SK-N-SH treated with all-trans-retinoic acid at 6 μM for 48 hours (cell line): ENCODE results near the gene ITPRIPL1.
A peak's percentile ranks its signal among the peaks of the same experiment; 100 is the strongest.

Experiments
- ATAC-seq: fragments of 200-7000 bp; cut with Tn5 transposase; 3 replicates; pipeline ENCODE4 v1.9.1; 2020; ENCODE audit warnings: mild to moderate bottlenecking, moderate library complexity
- ARNTL ChIP-seq: fragments of 450-650 bp; formaldehyde crosslinking; IDR thresholded peaks from 2 replicates; pipeline ENCODE4 v1.5.0; 2020; ENCODE audit warnings: low read depth, mild to moderate bottlenecking, moderate library complexity, borderline replicate concordance
- CSRNP3 ChIP-seq: fragments of 250-450 bp; sonication (Bioruptor Pico); IDR thresholded peaks from 2 replicates; pipeline ENCODE4 v1.5.1; 2021; ENCODE audit warnings: mild to moderate bottlenecking, moderate library complexity
- ESRRG ChIP-seq: fragments of 250-450 bp; sonication (Bioruptor Pico); IDR thresholded peaks from 2 replicates; pipeline ENCODE4 v1.6.1; 2021; ENCODE audit warnings: mild to moderate bottlenecking
- GLIS3 ChIP-seq: fragments of 250-450 bp; sonication (Bioruptor Pico); IDR thresholded peaks from 2 replicates; pipeline ENCODE4 v1.5.0; 2020; ENCODE audit warnings: mild to moderate bottlenecking, moderate library complexity
- OSR1 ChIP-seq: fragments of 250-450 bp; sonication (Bioruptor Pico); IDR thresholded peaks from 2 replicates; pipeline ENCODE4 v1.8.0; 2022; ENCODE audit warnings: moderate library complexity, mild to moderate bottlenecking, inconsistent platforms
- PATZ1 ChIP-seq: fragments of 250-450 bp; sonication (Bioruptor Pico); IDR thresholded peaks from 2 replicates; pipeline ENCODE4 v1.8.0; 2020; ENCODE audit warnings: mild to moderate bottlenecking, moderate library complexity, borderline replicate concordance
- PPARA ChIP-seq: fragments of 250-450 bp; sonication (Bioruptor Pico); IDR thresholded peaks from 2 replicates; pipeline ENCODE4 v1.5.0; 2020; ENCODE audit warnings: mild to moderate bottlenecking, borderline replicate concordance
- SNAI2 ChIP-seq: fragments of 250-450 bp; sonication (Bioruptor Pico); IDR thresholded peaks from 2 replicates; pipeline ENCODE4 v1.5.0; 2020; ENCODE audit warnings: mild to moderate bottlenecking, moderate library complexity
- TCF4 ChIP-seq: fragments of 250-450 bp; sonication (Bioruptor Pico); IDR thresholded peaks from 2 replicates; pipeline ENCODE4 v1.8.0; 2021; ENCODE audit warnings: mild to moderate bottlenecking, moderate library complexity, borderline replicate concordance
- TOX ChIP-seq: fragments of 250-450 bp; sonication (Bioruptor Pico); IDR thresholded peaks from 2 replicates; pipeline ENCODE4 v1.8.0; 2021; ENCODE audit warnings: mild to moderate bottlenecking, moderate library complexity, borderline replicate concordance
- TSHZ2 ChIP-seq: fragments of 250-450 bp; sonication (Bioruptor Pico); IDR thresholded peaks from 2 replicates; pipeline ENCODE4 v1.5.0; 2020; ENCODE audit warnings: mild to moderate bottlenecking, moderate library complexity
- ZC3H10 ChIP-seq: fragments of 250-450 bp; sonication (Bioruptor Pico); IDR thresholded peaks from 2 replicates; pipeline ENCODE4 v1.5.1; 2021; ENCODE audit warnings: mild to moderate bottlenecking, moderate library complexity
- ZFP30 ChIP-seq: fragments of 450-650 bp; formaldehyde crosslinking; IDR thresholded peaks from 2 replicates; pipeline ENCODE4 v1.5.0; 2022; ENCODE audit warnings: mild to moderate bottlenecking, moderate library complexity
- ZNF70 ChIP-seq: fragments of 450-650 bp; formaldehyde crosslinking; IDR thresholded peaks from 2 replicates; pipeline ENCODE4 v1.5.0; 2020; ENCODE audit warnings: mild to moderate bottlenecking, moderate library complexity
- ZNF8 ChIP-seq: fragments of 450-650 bp; formaldehyde crosslinking; IDR thresholded peaks from 2 replicates; pipeline ENCODE4 v1.5.0; 2020; ENCODE audit warnings: mild to moderate bottlenecking, moderate library complexity
- TF ChIP-seq, protein P1 (sequence below): fragments of 250-450 bp; sonication (Bioruptor Pico); IDR thresholded peaks from 2 replicates; pipeline ENCODE4 v1.5.1; 2020; ENCODE audit warnings: low read depth, mild to moderate bottlenecking, moderate library complexity
- TF ChIP-seq, protein P2 (sequence below): fragments of 250-450 bp; sonication (Bioruptor Pico); IDR thresholded peaks from 2 replicates; pipeline ENCODE4 v1.8.0; 2021; ENCODE audit warnings: low read depth, mild to moderate bottlenecking, moderate library complexity, borderline replicate concordance

Gene ITPRIPL1, protein sequence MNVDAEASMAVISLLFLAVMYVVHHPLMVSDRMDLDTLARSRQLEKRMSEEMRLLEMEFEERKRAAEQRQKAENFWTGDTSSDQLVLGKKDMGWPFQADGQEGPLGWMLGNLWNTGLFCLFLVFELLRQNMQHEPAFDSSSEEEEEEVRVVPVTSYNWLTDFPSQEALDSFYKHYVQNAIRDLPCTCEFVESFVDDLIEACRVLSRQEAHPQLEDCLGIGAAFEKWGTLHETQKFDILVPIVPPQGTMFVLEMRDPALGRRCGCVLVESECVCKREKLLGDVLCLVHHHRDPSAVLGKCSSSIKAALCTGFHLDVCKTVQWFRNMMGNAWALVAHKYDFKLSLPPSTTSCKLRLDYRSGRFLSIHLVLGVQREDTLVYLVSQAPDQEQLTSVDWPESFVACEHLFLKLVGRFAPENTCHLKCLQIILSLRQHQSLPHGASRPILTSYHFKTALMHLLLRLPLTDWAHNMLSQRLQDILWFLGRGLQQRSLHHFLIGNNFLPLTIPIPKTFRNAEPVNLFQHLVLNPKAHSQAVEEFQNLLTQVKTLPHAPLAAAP

GRCh38 chr2:96325041-96325883 is at the start of gene ITPRIPL1:
ITPRIPL1 (plus strand) TSS chr2:96325317; CDS start chr2:96325840, 523 bp downstream.
- TF ChIP-seq TOX (CRISPR knock-in tag) (no peak), OSR1 (CRISPR knock-in tag) (no peak), GLIS3 (CRISPR knock-in tag) (no peak), SNAI2 (no peak), CSRNP3 (no peak), ARNTL (no peak), TCF4 (CRISPR knock-in tag) (no peak), ZC3H10 (CRISPR knock-in tag) (no peak)
- TF ChIP-seq, protein P1, sequence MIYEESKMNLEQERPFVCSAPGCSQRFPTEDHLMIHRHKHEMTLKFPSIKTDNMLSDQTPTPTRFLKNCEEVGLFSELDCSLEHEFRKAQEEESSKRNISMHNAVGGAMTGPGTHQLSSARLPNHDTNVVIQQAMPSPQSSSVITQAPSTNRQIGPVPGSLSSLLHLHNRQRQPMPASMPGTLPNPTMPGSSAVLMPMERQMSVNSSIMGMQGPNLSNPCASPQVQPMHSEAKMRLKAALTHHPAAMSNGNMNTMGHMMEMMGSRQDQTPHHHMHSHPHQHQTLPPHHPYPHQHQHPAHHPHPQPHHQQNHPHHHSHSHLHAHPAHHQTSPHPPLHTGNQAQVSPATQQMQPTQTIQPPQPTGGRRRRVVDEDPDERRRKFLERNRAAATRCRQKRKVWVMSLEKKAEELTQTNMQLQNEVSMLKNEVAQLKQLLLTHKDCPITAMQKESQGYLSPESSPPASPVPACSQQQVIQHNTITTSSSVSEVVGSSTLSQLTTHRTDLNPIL, result no peak
- peak; percentile 49 for ATAC-seq

- TF ChIP-seq PPARA (no peak), ZFP30 (no peak), ZNF70 (CRISPR knock-in tag) (no peak), TOX (CRISPR knock-in tag) (no peak)
- no peak for ATAC-seq
Observed at GRCh38 chr2:96276787-96277499, 48.2 kb upstream of the ITPRIPL1 start.

DNA sequence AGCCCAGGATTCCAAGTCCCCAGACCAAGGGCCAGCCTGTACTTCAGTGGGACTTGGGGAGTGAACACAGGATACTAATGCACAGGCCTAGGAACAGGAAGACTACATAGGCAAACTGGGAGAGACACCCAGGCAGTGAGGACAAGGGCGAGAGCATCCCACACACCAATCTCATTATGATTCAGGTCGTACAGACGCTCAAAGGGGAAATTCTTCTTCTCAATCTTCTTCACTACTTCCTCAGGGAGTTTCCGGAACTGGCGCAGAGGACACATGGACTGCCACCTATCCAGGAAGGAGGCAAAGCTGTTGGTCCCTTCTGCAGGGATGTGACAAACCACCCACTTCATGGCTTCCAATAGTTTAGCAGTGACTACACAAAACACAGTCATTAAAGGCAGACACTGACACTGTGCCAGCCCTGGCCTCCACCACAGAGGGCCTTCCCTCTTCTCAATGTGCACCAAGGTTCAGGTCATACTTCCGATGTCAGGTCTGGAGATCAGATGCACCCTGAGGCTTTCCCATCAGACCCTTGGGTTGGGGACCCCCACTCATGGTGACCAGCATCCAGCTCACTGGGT is 37.8 kb upstream of the ITPRIPL1 start:
- TF ChIP-seq, protein P2, sequence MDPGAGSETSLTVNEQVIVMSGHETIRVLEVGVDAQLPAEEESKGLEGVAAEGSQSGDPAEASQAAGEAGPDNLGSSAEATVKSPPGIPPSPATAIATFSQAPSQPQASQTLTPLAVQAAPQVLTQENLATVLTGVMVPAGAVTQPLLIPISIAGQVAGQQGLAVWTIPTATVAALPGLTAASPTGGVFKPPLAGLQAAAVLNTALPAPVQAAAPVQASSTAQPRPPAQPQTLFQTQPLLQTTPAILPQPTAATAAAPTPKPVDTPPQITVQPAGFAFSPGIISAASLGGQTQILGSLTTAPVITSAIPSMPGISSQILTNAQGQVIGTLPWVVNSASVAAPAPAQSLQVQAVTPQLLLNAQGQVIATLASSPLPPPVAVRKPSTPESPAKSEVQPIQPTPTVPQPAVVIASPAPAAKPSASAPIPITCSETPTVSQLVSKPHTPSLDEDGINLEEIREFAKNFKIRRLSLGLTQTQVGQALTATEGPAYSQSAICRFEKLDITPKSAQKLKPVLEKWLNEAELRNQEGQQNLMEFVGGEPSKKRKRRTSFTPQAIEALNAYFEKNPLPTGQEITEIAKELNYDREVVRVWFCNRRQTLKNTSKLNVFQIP (CRISPR knock-in tag), result no peak
- TF ChIP-seq ESRRG (CRISPR knock-in tag) (no peak), PATZ1 (no peak), SNAI2 (no peak), TCF4 (CRISPR knock-in tag) (no peak), ZNF70 (CRISPR knock-in tag) (no peak), ZNF8 (CRISPR knock-in tag) (no peak), TSHZ2 (CRISPR knock-in tag) (no peak), GLIS3 (CRISPR knock-in tag) (no peak), PPARA (no peak), CSRNP3 (no peak)
- TF ChIP-seq, protein P1, result no peak
- ATAC-seq, result no peak
